Progenitor cell of endocrine pancreas (in vitro differentiated cells): Measurements from ENCODE around the gene SLC9A9. TPM values are rescaled to one million over a fixed set of nuclear protein-coding genes. Genes with fewer than 3 reads are reported as not detected.

Experiments used
- DNase-seq: peaks from one replicate; pipeline ENCODE4 v3.0.0; 2021; ENCODE audit warnings: low spot score; ENCODE audit not compliant: unreplicated experiment
- H3K27ac Mint-ChIP-seq: 2 replicates; pipeline ENCODE4 v1.8.0; 2021; ENCODE audit warnings: mild to moderate bottlenecking, moderate library complexity, mixed read lengths
- H3K27me3 Mint-ChIP-seq: 2 replicates; pipeline ENCODE4 v1.8.0; 2021; ENCODE audit warnings: mixed read lengths
- H3K36me3 Mint-ChIP-seq: 2 replicates; pipeline ENCODE4 v1.8.0; 2022; ENCODE audit warnings: mixed read lengths; ENCODE audit not compliant: insufficient read depth
- H3K4me1 Mint-ChIP-seq: 2 replicates; pipeline ENCODE4 v1.8.0; 2021; ENCODE audit warnings: low read depth, mixed read lengths
- H3K4me3 Mint-ChIP-seq: 2 replicates; pipeline ENCODE4 v1.8.0; 2021; ENCODE audit warnings: low read depth, mild to moderate bottlenecking, moderate library complexity, mixed read lengths
- H3K9me3 Mint-ChIP-seq: 2 replicates; pipeline ENCODE4 v1.8.0; 2021; ENCODE audit warnings: low read depth, mixed read lengths
- CTCF ChIP-seq: fragments of 200-600 bp; sonication (generic); IDR thresholded peaks from one replicate; pipeline ENCODE4 v1.5.0; 2021; ENCODE audit warnings: antibody characterized with exemption, mild to moderate bottlenecking; ENCODE audit not compliant: unreplicated experiment
- total RNA-seq: library from RNA; stranded (reverse); gene quantifications from 2 replicates; pipeline ENCODE4 v1.2.1, GENCODE V29; 2021

Gene SLC9A9
- total RNA-seq, 1 donor from 2014 or later = 0.17 TPM

DNA sequence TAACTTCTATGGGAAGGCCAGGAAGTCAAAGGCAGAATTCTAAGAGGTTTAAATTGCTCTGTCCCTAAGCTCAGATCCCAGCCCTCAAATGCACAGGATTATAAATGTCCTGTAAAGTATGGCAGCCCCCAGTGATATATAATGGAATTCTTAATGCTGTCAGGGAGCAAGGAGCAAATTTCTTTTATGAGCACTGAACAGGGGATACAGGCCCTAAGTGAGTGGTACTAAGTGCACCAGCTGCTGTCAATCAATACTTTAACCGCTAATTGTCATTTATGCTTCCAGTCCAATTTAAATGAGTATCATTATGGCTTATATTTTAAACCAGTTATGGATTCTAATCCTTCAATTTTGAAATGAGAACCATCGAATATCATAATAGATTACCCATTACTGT lies 4.7 kb downstream of the SLC9A9 start:
- Mint-ChIP-seq H3K27ac (no peak overlapping the region), H3K4me1 (peaks cover 9% of the 10 kb centered on the region), H3K27me3 (peaks cover 6% of the 10 kb centered on the region), H3K36me3 (no peaks in the 10 kb centered on the region), H3K9me3 (no peaks in the 10 kb centered on the region), H3K4me3 (no peak overlapping the region)
- TF ChIP-seq CTCF = no peak
- no peak for DNase-seq

- H3K9me3 Mint-ChIP-seq = no peaks in the 10 kb centered on the region
- DNase-seq = no peak
- H3K4me1 Mint-ChIP-seq = no peaks in the 10 kb centered on the region
- no peak overlapping the region for H3K27ac Mint-ChIP-seq
- no peak for TF ChIP-seq CTCF
- no peaks in the 10 kb centered on the region for H3K36me3 Mint-ChIP-seq
- no peak overlapping the region for H3K4me3 Mint-ChIP-seq
- H3K27me3 Mint-ChIP-seq = peaks cover 6% of the 10 kb centered on the region
Observed at GRCh38 chr3:143840636-143841035, 7.6 kb downstream of the SLC9A9 start.

DNA sequence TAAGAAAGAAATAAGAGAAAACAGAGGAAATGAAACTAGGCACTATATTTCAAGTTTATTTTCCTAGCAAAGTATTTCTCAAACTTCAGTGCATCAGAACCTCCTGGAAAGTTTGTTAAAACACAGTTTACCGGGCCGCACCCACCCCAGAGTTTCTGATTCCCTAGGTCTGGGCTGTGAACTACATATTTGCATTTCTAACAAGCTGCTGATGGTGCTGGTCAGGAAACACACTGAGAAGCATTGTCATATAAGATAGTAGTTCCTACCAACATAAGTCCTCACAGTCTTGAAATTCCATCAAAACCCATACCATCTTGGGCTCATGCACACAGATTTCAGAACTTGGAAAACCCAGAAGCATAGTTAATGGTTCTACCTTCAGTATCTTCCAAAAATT lies 8.3 kb downstream of the SLC9A9 start:
- H3K36me3 Mint-ChIP-seq = no peaks in the 10 kb centered on the region
- no peak overlapping the region for H3K27ac Mint-ChIP-seq
- H3K4me1 Mint-ChIP-seq = no peaks in the 10 kb centered on the region
- no peak for DNase-seq
- H3K9me3 Mint-ChIP-seq = no peaks in the 10 kb centered on the region
- no peak overlapping the region for H3K4me3 Mint-ChIP-seq
- peaks cover 3% of the 10 kb centered on the region for H3K27me3 Mint-ChIP-seq
- no peak for TF ChIP-seq CTCF

DNA sequence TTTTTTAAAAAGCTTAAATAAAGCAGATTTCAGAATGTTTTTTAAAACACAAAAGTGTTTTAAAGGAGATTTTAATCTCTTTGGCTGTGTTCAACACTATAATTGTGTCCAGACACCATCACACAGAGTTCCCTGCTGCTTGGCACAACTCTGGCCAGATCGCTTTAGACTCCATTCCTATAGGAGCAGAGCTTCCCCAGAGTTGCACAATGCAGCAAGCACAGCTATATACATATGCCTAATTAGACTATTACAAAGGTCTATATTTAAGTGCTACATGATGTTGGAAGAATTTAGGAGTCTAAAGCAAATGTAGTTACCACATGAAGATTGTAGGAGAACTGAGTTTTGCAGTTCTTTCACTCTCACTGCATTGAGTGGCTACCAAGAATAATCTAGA lies 11.2 kb downstream of the SLC9A9 start:
- H3K4me3 Mint-ChIP-seq = no peak overlapping the region
- peaks cover 3% of the 10 kb centered on the region for H3K27me3 Mint-ChIP-seq
- DNase-seq = no peak
- H3K36me3 Mint-ChIP-seq = no peaks in the 10 kb centered on the region
- H3K27ac Mint-ChIP-seq = no peak overlapping the region
- H3K4me1 Mint-ChIP-seq = no peaks in the 10 kb centered on the region
- H3K9me3 Mint-ChIP-seq = no peaks in the 10 kb centered on the region
- TF ChIP-seq CTCF = no peak

DNA sequence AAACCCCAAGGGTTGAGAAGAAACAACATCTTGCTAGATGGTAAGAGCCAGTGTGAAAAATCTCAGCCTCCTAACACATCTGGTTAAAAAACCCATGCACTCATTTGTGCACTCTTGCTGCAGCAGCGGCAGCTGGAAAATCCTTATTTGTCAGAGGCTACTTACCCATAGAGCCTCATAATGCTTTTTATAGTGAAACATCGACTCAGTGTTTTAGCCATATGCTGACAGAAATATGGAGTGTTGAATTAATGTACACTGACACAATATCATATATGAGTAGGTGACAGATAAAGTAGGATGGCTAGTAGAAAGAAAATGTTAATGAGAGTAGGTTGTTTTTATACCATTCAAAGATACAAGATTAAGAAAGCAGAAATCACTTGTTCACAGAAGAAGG lies 13.0 kb downstream of the SLC9A9 start:
- no peak for DNase-seq
- Mint-ChIP-seq H3K36me3 (no peaks in the 10 kb centered on the region), H3K27ac (no peak overlapping the region), H3K27me3 (peaks cover 3% of the 10 kb centered on the region), H3K4me3 (no peak overlapping the region), H3K9me3 (no peaks in the 10 kb centered on the region), H3K4me1 (peaks cover 2% of the 10 kb centered on the region)
- TF ChIP-seq CTCF = no peak
